Measurements from ENCODE around the gene WNT3.
"Not testable (repeated sequence)": the region's sequence is repeated elsewhere in the genome, so short reads cannot be mapped to it uniquely, and the experiment has no call there.

The WNT3 gene

DNA sequence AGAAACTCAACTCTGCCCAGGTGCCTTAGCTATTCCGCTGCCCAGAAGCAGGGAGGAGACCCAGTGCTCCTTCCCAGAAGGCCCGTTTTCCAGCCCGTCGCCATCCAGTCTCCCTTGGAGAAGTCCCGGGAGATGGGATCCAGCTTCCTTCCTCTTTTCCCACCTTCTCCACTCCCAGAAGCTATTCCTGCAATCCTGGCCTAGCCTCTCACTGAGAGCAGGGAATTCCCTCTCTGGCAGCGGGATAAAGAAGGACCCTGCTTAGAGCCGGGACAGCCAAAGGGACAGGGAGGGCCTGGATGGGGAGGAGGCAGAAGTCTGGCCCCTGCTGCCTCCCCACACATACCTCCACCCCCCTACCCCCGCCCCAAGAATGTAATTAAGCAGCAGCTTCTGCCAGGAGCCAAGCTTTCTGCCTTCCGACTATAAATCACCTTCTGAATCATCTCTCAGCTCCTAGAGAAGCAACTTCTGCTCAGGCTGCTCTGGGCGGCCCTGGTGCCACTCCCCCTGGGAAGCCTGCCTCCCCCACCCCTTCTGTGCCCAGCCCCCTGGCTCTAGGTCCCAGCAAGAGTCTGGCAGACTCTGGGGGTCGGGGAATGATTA, 6.4 kb downstream of the WNT3 start:
- DNase-seq: no peak

- no peak for DNase-seq
Observed at GRCh38 chr17:46810837-46811236, 7.7 kb downstream of the WNT3 start.

DNA sequence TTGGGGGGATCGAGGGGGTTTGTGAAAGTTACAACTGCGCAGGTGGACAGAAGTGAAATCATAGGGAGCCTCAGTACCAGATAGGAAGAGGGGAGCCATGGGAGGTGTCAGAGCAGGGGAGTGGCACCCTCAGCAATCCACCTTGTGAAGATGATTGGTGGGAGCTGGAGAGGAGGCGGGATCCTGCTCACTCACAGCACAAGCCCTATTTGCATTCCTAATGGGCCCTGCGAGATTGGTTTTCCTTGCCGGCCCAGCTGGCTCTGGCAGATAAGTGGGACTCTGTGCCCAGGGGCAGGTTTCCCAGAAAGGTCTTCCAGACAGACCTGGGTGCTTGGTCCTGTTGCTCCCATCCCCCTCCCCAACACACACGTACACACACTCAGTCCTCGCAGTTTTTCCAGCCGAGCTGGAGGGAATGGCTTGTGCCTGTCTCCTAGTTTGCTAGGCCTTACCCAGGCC, 9.4 kb downstream of the WNT3 start:
- DNase-seq: no peak

- DNase-seq: no peak
Observed at GRCh38 chr17:46805771-46806170, 12.7 kb downstream of the WNT3 start.

DNA sequence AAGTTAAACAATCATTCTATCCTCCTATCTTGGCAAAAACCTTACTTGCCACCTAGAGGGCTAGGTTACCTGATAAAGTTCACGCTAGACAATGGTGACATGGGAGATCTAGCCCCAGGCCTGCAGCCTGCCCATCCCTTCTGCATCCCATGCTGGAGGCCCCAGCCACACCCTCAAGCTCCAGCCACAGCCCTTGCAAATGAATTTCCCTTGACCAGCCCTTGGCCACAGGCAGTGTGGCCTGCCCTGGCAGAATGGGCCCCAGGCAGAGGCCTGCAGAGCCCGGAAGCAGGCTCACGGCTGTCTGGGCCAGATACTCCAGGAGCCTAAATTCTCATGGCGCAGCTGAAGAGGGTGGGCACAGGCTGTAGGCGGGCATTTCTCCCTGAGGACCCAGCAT, 14.9 kb downstream of the WNT3 start:
- no peak for DNase-seq

DNA sequence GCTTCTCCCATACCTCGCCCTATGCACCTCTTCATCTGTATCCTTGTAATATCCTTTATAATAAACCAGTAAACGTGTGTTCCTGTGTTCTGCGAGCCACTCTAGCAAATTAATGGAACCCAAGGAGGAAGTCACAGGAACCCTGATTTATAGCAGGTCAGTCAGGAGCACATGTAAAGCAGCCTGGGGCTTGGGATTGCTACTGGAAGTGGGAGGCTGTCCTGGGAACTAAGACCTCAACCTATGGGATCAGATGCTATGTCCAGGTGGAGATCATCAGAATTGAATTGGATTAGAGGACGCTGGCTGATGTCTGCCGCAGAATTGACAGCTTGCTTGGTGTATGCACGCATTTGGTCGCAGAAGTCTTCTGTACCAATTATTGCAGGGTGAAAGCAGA, 15.7 kb downstream of the WNT3 start:
- DNase-seq: no peak

DNA sequence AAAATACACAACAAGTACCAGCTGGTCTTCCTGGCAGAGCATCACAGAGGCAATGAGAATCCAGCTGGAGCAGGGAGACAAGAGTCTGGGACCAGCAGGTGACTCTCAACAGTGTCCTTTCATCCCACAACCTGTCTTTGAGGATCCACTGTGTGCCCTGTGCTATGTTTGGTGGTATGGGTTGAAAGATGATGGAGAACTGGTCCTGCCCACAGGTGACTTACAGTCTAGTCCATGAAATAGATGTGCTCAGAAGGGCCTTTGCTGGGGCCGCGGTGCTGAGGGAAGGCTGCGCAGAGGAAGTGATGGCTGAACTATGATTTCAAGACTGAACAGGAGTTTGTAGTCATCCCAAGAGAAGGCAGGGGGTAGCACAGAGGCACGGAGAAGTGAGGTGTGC, 17.9 kb downstream of the WNT3 start:
- DNase-seq: no peak

- no peak for DNase-seq
Observed at GRCh38 chr17:46796956-46797530, 21.4 kb downstream of the WNT3 start.

GRCh38 chr17:46796524-46796923, 22.0 kb downstream of the WNT3 start:
- no peak for DNase-seq

DNA sequence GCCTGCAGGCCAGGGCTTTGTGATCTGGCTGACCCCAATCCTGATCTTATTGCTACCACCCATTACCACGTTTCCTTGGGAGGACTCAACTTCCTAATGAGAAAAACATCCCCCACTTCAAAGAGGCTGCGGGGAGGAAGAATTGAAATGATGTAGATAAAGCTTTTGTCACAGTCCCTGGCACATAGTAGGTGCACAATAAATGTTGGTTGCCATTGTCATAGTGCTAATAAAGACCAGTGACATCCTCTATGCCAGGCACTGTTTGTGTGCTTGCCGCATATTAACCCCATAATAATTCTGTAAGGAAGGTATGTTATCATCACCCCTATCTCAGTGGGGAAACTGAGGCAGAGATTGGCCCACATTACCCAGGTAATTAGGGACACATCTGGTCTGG, 22.4 kb downstream of the WNT3 start:
- DNase-seq: no peak

DNA sequence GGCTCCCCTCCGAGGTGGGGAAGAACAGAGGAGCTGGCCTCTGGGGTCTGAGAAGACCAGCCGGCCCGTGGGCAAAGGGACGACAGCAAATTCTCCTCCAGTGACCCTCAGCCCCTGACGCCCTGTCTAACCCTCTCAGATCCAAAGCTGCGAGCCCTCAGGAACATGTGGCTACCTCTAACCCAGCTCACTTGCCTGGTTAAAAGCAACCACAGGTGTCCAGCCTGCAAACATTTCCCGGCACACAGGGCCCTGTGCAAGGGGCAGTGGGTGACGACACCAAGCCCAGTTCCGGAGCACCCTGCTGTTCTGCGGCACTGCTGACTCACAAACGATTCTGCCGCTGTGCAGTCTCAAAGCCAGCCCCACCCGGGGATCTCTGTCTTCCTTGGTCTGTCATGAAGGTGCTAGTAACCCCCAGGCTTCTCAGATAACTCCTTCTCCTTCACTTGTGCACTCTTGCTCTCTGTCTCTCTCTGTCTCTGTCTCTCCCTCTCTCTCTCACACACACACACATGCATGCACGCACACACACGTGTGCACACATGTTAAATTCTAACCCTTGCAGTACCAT, 23.0 kb downstream of the WNT3 start:
- DNase-seq: no peak

GRCh38 chr17:46794318-46794717, 24.2 kb downstream of the WNT3 start:
- DNase-seq: no peak

GRCh38 chr17:46793541-46793940, 25.0 kb downstream of the WNT3 start:
- DNase-seq: no peak

DNA sequence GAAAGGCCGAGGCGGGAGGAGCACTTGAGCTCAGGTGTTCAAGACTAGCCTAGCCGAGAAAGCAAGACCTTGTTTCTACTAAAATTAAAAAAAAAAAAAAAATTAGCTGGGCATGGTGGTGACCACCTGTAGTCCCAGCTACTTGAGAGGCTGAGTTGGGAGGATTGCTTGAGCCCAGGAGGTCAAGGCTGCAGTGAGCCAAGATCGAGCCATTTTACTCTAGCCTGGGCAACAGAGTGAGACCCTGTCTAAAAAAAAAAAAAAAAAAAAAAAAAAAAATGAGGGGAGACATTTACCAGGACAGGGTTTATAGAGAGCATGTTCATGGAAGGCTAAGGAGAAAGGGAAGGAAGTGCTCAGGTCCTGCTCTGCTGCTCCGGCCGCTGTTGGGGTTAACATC, 25.5 kb downstream of the WNT3 start:
- not testable (repeated sequence) for DNase-seq

- no peak for DNase-seq
Observed at GRCh38 chr17:46792071-46792470, 26.4 kb downstream of the WNT3 start.

DNA sequence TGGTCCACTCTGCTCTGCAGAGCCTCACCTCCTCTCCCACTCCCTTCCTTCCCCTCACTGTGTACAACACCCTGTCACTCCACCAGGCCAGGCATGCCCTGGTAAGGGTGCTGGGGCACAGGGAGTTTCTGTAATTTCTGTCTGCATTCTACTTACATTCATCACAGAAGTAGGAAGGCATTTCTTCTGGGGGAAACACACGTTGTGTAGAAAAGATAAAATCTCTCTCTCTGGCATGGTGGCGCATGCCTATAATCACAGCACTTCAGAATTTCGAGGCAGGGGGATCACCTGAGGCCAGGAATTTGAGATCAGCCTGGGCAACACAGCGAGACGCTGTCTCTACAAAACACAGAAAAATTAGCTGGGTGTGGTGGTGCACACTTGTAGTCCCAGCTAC, 27.0 kb downstream of the WNT3 start:
- DNase-seq: no peak

- no peak for DNase-seq
Observed at GRCh38 chr17:46790216-46790615, 28.3 kb downstream of the WNT3 start.

GRCh38 chr17:46789610-46790009, 28.9 kb downstream of the WNT3 start:
- no peak for DNase-seq

GRCh38 chr17:46788796-46789195, 29.7 kb downstream of the WNT3 start:
- DNase-seq: no peak

- no peak for DNase-seq
Observed at GRCh38 chr17:46788300-46788699, 30.2 kb downstream of the WNT3 start.

DNA sequence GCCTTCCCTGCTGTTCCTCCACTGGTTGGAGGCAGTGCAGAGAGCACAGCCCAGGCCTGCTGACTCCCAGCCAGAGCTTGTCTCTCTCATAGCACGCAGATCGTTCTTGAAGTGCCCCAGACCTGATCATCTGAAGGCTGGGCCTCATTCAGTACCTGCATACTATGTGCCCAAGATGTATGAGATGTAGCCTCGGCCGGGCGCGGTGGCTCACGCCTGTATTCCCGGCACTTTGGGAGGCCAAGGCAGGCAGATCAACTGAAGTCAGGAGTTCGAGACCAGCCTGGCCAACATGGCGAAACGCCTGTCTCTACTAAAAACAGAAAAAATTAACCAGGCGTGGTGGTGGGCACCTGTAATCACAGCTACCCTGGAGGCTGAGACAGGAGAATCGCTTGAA, 31.0 kb downstream of the WNT3 start:
- no peak for DNase-seq

GRCh38 chr17:46785696-46786095, 32.8 kb downstream of the WNT3 start:
- no peak for DNase-seq

GRCh38 chr17:46783031-46783593, 35.4 kb downstream of the WNT3 start:
- no peak for DNase-seq

DNA sequence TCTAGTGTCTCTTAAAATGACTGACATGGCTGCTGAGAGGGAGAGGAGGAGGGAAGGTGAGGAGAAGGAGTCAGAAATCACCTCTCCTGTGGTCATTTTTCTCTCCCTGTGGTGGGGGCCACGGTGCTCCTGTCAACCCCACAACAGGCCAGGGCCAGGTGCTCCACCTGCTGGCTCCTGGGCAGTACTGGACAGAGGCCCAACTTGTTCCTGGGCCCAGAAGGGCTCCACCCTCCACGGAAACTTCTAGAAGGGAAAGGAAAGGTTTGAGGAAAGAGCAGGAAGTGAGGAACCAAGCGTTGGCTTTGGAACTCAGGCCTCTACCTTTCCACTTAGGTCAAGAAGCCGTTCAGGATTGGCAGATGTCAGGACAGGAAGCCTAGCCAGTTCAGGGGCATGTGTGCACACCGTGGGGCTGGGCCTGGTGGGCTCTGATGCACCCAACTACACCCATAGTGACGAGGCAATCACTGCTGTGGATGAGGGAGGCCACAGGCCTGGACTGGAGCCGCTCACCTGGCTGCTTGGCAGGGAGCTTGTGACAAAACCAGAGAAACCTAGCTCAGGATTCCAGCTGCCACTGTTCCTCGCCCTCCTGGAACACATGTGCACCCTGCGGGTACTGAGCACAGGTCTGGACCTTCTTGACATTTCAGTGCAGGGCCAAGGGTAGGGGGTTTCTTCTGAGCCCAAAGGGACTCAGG, 36.1 kb downstream of the WNT3 start:
- DNase-seq: no peak

All from activated naive CD4-positive, alpha-beta T cell treated with anti-CD3 and anti-CD28 coated beads, Interleukin-2, amount 50 U/mL, for 16 hours (primary cell).